GM12872 (cell line): ENCODE data around the gene URGCP.

Source experiments
- TF ChIP-seq, protein P1 (sequence below): IDR thresholded peaks from 3 replicates; pipeline ENCODE4 v1.5.1; 2011; ENCODE audit warnings: low read depth, mild to moderate bottlenecking, low read length, moderate library complexity; ENCODE audit not compliant: insufficient read depth

URGCP gene

DNA sequence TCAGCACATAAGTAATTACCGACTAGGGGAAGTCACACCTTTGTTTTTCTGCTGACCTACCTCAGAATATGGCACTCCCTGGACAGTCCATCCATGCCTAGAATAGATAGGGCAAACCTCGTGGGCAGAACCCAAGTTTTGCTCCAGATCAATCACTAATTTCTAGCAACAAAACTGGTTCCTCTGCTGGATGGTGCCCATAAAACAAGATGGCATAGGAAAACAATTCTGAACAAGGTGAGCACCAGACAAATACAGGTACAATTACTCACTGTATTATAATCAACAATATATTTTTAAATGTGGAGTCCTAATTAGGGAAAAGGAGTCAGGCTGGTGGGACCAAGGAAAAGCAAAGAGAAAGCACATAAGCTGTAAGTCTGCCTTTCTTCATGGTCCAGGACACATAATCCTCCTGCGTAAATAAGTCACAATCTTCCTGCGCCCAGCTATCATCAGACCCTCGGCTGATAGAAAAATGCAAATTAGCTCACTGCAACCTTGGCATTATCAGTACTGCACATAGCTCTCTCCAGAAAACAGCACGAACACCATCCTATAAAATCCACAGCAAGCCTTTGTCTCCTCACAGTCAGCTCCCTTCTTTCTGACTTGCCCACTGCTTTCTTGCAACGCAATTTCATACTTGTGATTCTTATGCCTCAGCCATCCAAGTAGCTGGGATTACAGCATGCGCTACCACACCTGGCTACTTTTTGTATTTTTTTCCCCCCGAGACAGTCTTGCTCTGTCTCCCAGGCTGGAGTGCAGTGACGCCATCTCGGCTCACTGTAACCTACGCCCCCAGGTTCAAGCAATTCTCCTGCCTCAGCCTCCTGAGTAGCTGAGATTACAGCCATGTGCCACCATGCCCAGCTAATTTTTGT lies 15.1 kb downstream of the URGCP start:
- TF ChIP-seq, protein P1, sequence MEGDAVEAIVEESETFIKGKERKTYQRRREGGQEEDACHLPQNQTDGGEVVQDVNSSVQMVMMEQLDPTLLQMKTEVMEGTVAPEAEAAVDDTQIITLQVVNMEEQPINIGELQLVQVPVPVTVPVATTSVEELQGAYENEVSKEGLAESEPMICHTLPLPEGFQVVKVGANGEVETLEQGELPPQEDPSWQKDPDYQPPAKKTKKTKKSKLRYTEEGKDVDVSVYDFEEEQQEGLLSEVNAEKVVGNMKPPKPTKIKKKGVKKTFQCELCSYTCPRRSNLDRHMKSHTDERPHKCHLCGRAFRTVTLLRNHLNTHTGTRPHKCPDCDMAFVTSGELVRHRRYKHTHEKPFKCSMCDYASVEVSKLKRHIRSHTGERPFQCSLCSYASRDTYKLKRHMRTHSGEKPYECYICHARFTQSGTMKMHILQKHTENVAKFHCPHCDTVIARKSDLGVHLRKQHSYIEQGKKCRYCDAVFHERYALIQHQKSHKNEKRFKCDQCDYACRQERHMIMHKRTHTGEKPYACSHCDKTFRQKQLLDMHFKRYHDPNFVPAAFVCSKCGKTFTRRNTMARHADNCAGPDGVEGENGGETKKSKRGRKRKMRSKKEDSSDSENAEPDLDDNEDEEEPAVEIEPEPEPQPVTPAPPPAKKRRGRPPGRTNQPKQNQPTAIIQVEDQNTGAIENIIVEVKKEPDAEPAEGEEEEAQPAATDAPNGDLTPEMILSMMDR, result no peak

- TF ChIP-seq, protein P1, result no peak
These were observed 15.9 kb downstream of the URGCP start for GRCh38 chr7:43890468-43890867.

DNA sequence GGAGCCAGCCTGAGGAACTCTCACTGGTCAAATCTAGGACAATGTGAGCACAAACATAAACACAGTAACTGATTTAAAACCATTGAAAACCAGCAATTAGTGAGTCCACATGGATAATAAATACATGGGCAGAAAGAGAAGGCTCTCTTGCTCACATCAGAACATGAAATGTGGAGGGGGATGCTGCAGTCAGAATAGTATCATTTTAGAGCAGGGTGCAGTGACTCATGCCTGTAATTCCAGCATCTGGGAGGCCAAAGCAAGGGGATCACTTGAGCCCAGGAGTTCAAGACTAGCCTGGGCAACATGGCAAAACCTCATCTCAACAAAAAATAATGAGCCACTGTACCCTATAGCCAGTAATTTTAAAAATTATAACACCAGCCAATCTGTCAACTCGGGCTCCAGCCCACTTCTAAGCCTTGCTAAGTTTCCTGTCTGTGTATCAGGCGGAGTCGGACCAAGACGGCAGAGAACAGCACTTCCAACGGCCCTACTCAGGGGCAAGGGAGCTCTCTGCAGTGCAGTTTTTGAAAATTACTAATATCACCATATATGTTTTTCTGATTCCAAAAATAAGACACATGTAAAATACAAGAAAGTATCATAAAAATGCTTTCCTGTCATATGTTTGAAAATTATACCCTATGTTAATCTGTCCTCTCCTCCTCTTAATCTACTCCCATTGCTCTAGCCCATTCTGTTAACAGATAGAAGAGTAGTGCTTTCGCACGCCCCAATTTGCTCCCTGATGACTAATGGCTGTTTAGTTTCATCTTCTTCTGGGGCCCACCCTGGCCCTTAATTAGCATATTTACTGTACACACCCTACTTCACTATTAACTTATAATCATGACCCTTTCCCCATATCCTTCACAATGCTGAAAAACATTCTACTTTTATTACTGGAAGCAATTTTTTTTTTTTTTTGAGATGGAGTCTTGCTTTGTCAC lies 17.1 kb downstream of the URGCP start:
- TF ChIP-seq, protein P1, result no peak

DNA sequence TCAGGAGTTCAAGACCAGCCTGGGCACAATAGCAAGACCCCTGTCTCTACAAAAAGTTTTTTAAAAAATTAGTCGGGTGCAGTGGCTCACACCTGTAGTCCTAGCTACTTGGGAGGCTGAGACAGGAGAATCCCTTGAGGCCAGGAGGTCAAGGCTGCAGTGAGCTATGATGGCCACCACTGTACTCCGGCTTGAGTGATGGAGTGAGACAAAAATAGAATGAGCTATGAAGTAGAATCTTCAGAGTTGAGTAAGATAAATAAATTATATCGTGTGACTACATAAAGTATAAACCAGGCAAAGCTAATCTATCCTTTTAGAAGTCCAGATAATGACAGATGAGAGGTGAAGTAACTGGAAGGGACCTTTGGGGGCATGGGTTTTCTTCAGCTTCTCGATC lies 21.8 kb downstream of the URGCP start:
- TF ChIP-seq, protein P1, result no peak

DNA sequence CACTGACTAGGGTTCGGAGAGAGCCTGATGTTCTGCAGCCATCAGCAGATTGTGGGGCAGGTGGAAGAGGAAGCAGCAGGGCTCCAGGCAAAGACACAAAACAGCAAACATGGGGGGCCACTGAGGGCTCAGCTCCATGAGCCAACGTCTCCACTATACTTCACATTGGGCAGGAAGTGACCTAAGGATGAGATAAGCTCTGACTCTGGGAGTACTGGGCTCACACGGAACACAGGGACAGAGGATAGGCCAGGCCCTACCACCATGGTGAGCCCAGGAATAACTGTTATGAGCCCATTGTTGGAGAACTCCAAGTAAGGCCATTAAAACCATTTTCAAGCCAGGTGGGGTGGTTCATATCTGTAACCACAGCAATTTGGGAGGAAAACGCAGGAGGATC lies 22.2 kb downstream of the URGCP start:
- TF ChIP-seq, protein P1, result no peak

GRCh38 chr7:43880596-43880995 lies 25.8 kb downstream of the URGCP start:
- TF ChIP-seq, protein P1, result no peak

GRCh38 chr7:43879477-43879876 lies 26.9 kb downstream of the URGCP start:
- TF ChIP-seq, protein P1, result no peak
